Activated CD8-positive, alpha-beta T cell treated with anti-CD3 and anti-CD28 coated beads for 36 hours (primary cell): ENCODE data around the gene ZBTB21. TPM values are rescaled to one million over a fixed set of nuclear protein-coding genes. Genes with fewer than 3 reads are reported as not detected.

Source experiments
- ATAC-seq: fragments of 200-7000 bp; cut with Tn5 transposase; one replicate; pipeline ENCODE4 v1.10.0; 2021; ENCODE audit warnings: mild to moderate bottlenecking, moderate library complexity
- CTCF ChIA-PET: fragments of 350-600 bp; sonication (Branson Sonifier 250); formaldehyde crosslinking; loops from one replicate; lab custom pipeline; 2021; ENCODE audit warnings: antibody characterized with exemption; lab: Charles Lee
- POLR2A ChIA-PET: fragments of 350-600 bp; sonication (Branson Sonifier 250); formaldehyde crosslinking; loops from one replicate; lab custom pipeline; 2021; ENCODE audit warnings: antibody characterized with exemption; lab: Charles Lee
- DNase-seq: peaks from one replicate; pipeline ENCODE4 v3.0.0-alpha.2; 2020
- H3K27ac Mint-ChIP-seq: one replicate; pipeline ENCODE4 v1.8.0; 2021; ENCODE audit warnings: mild to moderate bottlenecking, mixed read lengths
- H3K27me3 Mint-ChIP-seq: one replicate; pipeline ENCODE4 v1.8.0; 2021; ENCODE audit warnings: mixed read lengths
- H3K36me3 Mint-ChIP-seq: one replicate; pipeline ENCODE4 v1.8.0; 2021; ENCODE audit warnings: low read depth, mixed read lengths
- H3K4me1 Mint-ChIP-seq: one replicate; pipeline ENCODE4 v1.8.0; 2021; ENCODE audit warnings: low read depth, mixed read lengths
- H3K4me3 Mint-ChIP-seq: one replicate; pipeline ENCODE4 v1.8.0; 2021; ENCODE audit warnings: mild to moderate bottlenecking, moderate library complexity, mixed read lengths
- H3K9me3 Mint-ChIP-seq: one replicate; pipeline ENCODE4 v1.8.0; 2021; ENCODE audit warnings: mixed read lengths
- CTCF ChIP-seq: fragments of 200-600 bp; IDR thresholded peaks from one replicate; pipeline ENCODE4 v1.8.0; 2022; ENCODE audit warnings: antibody characterized with exemption, mild to moderate bottlenecking
- intact Hi-C: fragments of 100-400 bp; cut with micrococcal nuclease; formaldehyde crosslinking; loops from one replicate; pipeline ENCODE4 v1.10.0; 2022
- total RNA-seq, 2 experiments: library from RNA; stranded (reverse); gene quantifications; one replicate each; pipeline ENCODE4 v1.2.3, GENCODE V29; 2021

ZBTB21 gene
- total RNA-seq, 2 experiments from 2014 or later = 29.6 to 29.7 TPM

- intact Hi-C loops = no loop called here
- ChIA-PET POLR2A (interaction anchor here (0.9 kb wide), 1 partner anchor 47 kb away, joined by 3 read pairs; no protein-coding TSS in a partner anchor), CTCF (interaction anchor here (1.0 to 1.3 kb wide), 3 partner anchors 71 to 143 kb away, joined by 3 to 5 read pairs (median 3); no protein-coding TSS in a partner anchor)
- peak; percentile 16 for TF ChIP-seq CTCF
- no peak overlapping the region for H3K4me3 Mint-ChIP-seq
- H3K9me3 Mint-ChIP-seq = peaks cover 2% of the 10 kb centered on the region
- H3K4me1 Mint-ChIP-seq = peaks cover 13% of the 10 kb centered on the region
- DNase-seq (peak; percentile 31), ATAC-seq (peak; percentile 79)
- H3K27me3 Mint-ChIP-seq = peaks cover 2% of the 10 kb centered on the region
- peak overlapping the region; percentile 56 for H3K27ac Mint-ChIP-seq
- H3K36me3 Mint-ChIP-seq = no peaks in the 10 kb centered on the region
These were observed 36.1 kb downstream of the ZBTB21 start for GRCh38 chr21:41973861-41974751.

- no peak for TF ChIP-seq CTCF
- Mint-ChIP-seq H3K4me3 (no peak overlapping the region), H3K27ac (no peak overlapping the region), H3K4me1 (peaks cover 13% of the 10 kb centered on the region), H3K27me3 (no peaks in the 10 kb centered on the region), H3K9me3 (no peaks in the 10 kb centered on the region), H3K36me3 (no peaks in the 10 kb centered on the region)
- CTCF ChIA-PET = interaction anchor here (1.0 to 1.3 kb wide), 3 partner anchors 70 to 144 kb away, joined by 3 to 5 read pairs (median 3); no protein-coding TSS in a partner anchor
- ATAC-seq = no peak
- DNase-seq = no peak
- POLR2A ChIA-PET = no interaction called here
- intact Hi-C loops = no loop called here
These were observed 36.7 kb downstream of the ZBTB21 start for GRCh38 chr21:41973427-41973831.

- DNase-seq = no peak
- intact Hi-C loops = no loop called here
- Mint-ChIP-seq H3K9me3 (no peaks in the 10 kb centered on the region), H3K4me3 (no peak overlapping the region), H3K36me3 (no peaks in the 10 kb centered on the region), H3K27me3 (no peaks in the 10 kb centered on the region), H3K4me1 (peaks cover 13% of the 10 kb centered on the region), H3K27ac (no peak overlapping the region)
- ATAC-seq = no peak
- ChIA-PET CTCF (interaction anchor here (1.0 to 1.2 kb wide), 2 partner anchors 69 to 101 kb away, joined by 3 read pairs; no protein-coding TSS in a partner anchor), POLR2A (interaction anchor here (0.5 to 0.6 kb wide), 2 partner anchors 11 to 136 kb away, joined by 3 read pairs; no protein-coding TSS in a partner anchor)
- TF ChIP-seq CTCF = no peak
These were observed 37.5 kb downstream of the ZBTB21 start for GRCh38 chr21:41972511-41973205.

- Mint-ChIP-seq H3K27ac (no peak overlapping the region), H3K9me3 (no peaks in the 10 kb centered on the region), H3K4me1 (peaks cover 13% of the 10 kb centered on the region), H3K27me3 (no peaks in the 10 kb centered on the region), H3K4me3 (no peak overlapping the region), H3K36me3 (no peaks in the 10 kb centered on the region)
- TF ChIP-seq CTCF = no peak
- ATAC-seq (no peak), DNase-seq (no peak)
- intact Hi-C loops = no loop called here
- POLR2A ChIA-PET = interaction anchor here (0.5 kb wide), 1 partner anchor 137 kb away, joined by 3 read pairs; no protein-coding TSS in a partner anchor
- CTCF ChIA-PET = no interaction called here
These were observed 38.3 kb downstream of the ZBTB21 start for GRCh38 chr21:41971891-41972290.
